OCI-LY1 (cell line): ENCODE data around the gene SQOR.

Source experiments
- EZH2 ChIP-seq: fragments of 200-600 bp; sonication (generic), shearing (Covaris generic); IDR thresholded peaks from 2 replicates; pipeline ENCODE4 v1.8.0; 2017; ENCODE audit warnings: borderline replicate concordance, mixed run types, mild to moderate bottlenecking, antibody characterized with exemption, low read length, moderate library complexity, mixed read lengths
- TF ChIP-seq, protein P1 (sequence below): fragments of 200-600 bp; sonication (generic), shearing (Covaris generic); IDR thresholded peaks from 2 replicates; pipeline ENCODE4 v1.5.1; 2017; ENCODE audit warnings: mild to moderate bottlenecking, antibody characterized with exemption, low read length, moderate library complexity, mixed read lengths

DNA sequence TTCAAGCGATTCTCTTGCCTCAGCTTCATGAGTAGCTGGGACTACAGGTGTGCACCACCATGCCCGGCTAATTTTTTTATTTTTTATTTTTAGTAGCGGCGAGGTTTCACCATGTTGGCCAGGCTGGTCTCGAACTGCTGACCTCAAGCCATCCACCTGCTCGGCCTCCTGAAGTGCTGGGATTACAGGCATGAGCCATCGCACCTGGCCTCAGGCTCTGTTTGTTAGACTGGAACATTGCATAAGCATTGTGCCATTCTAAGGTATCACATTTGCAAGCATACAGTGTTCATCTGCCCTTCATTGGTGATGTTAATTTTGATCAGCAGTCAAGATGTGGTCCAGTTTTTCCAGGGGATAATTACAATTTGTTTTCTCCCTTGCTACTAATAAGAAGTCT, 43.0 kb downstream of the SQOR start:
- TF ChIP-seq, protein P1, sequence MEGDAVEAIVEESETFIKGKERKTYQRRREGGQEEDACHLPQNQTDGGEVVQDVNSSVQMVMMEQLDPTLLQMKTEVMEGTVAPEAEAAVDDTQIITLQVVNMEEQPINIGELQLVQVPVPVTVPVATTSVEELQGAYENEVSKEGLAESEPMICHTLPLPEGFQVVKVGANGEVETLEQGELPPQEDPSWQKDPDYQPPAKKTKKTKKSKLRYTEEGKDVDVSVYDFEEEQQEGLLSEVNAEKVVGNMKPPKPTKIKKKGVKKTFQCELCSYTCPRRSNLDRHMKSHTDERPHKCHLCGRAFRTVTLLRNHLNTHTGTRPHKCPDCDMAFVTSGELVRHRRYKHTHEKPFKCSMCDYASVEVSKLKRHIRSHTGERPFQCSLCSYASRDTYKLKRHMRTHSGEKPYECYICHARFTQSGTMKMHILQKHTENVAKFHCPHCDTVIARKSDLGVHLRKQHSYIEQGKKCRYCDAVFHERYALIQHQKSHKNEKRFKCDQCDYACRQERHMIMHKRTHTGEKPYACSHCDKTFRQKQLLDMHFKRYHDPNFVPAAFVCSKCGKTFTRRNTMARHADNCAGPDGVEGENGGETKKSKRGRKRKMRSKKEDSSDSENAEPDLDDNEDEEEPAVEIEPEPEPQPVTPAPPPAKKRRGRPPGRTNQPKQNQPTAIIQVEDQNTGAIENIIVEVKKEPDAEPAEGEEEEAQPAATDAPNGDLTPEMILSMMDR: no peak
- TF ChIP-seq EZH2: no peak
